ENCODE results near the gene INAFM2. TPM values are rescaled to one million over a fixed set of nuclear protein-coding genes. Genes with fewer than 3 reads are reported as not detected.

The INAFM2 gene
- polyA plus RNA-seq, 2 of the 4 experiments (the other 2 are of a cell fraction) = 2.8 to 3.8 TPM

GRCh38 chr15:40335938-40336743 lies 12.6 kb downstream of the INAFM2 start (continued):
- TF ChIP-seq PHF8 (IDR thresholded peaks at IDR 0.05; ENCODE audit: borderline replicate concordance, low read depth) = no peak
- TF ChIP-seq FOSB (CRISPR knock-in tag; IDR thresholded peaks at IDR 0.05) = no peak

GRCh38 chr15:40336744-40337122 lies 13.2 kb downstream of the INAFM2 start:
- 84% methylated on average over 5 of the region's 5 CpGs for WGBS (ENCODE audit: missing lambda C conversion rate)
- FAIRE-seq (no peak), ATAC-seq (no peak), DNase-seq (ENCODE audit: low read depth in 1 of 2, low spot score in 1 of 2) (no peak)
- POLR2A ChIA-PET = no interaction called here
- Histone ChIP-seq H3K27ac (no peak overlapping the region), H3K4me3 (no peak overlapping the region), H3K9me3 (no peaks in the 10 kb centered on the region), H3K4me2 (no peak overlapping the region), H3K4me1 (peaks cover 33% of the 10 kb centered on the region)
- CTCF ChIA-PET = interaction anchor here (1.0 to 8.6 kb wide), 15 partner anchors 8 to 119 kb away, joined by 3 to 139 read pairs (median 10); partner anchors contain the start of genes ANKRD63, DISP2, INAFM2 and PHGR1
- TF ChIP-seq USF2 (IDR thresholded peaks at IDR 0.05) (no peak), CTCF (IDR thresholded peaks at IDR 0.05) (no peak), ZC3H11A (IDR thresholded peaks at IDR 0.05) (no peak), NPAS2 (CRISPR knock-in tag; IDR thresholded peaks at IDR 0.05; ENCODE audit: borderline replicate concordance) (no peak), SMC3 (IDR thresholded peaks at IDR 0.05) (no peak), CHD4 (IDR thresholded peaks at IDR 0.05; ENCODE audit: borderline replicate concordance) (no peak), ATOH8 (CRISPR knock-in tag; IDR thresholded peaks at IDR 0.05; ENCODE audit: low read depth) (no peak), GATA3 (IDR thresholded peaks at IDR 0.05; ENCODE audit: borderline replicate concordance) (no peak), JUN (IDR thresholded peaks at IDR 0.05) (no peak), TP53 (CRISPR knock-in tag; IDR thresholded peaks at IDR 0.05) (no peak), HES2 (IDR thresholded peaks at IDR 0.05) (no peak), KDM5A (IDR thresholded peaks at IDR 0.05) (no peak), FOSL2 (IDR thresholded peaks at IDR 0.05) (no peak), FOSL2 (CRISPR knock-in tag; IDR thresholded peaks at IDR 0.05) (no peak), BHLHE40 (IDR thresholded peaks at IDR 0.05; ENCODE audit: low read depth, low read length) (no peak), MAZ (IDR thresholded peaks at IDR 0.05; ENCODE audit: borderline replicate concordance, low read depth, low read length) (no peak), EHMT2 (IDR thresholded peaks at IDR 0.05; ENCODE audit: low read depth) (no peak), SREBF2 (IDR thresholded peaks at IDR 0.05) (no peak), ESRRA (IDR thresholded peaks at IDR 0.05; ENCODE audit: borderline replicate concordance, low read length) (no peak), MAX (IDR thresholded peaks at IDR 0.05) (no peak)
